HG02623 (cell line): ENCODE measurements around the gene MPZL1.

Experiments
- ATAC-seq: cut with Tn5 transposase; IDR thresholded peaks from one replicate; pipeline ENCODE4 v1.9.1; 2021; ENCODE audit warnings: moderate library complexity; ENCODE audit not compliant: unreplicated experiment

The MPZL1 gene

DNA sequence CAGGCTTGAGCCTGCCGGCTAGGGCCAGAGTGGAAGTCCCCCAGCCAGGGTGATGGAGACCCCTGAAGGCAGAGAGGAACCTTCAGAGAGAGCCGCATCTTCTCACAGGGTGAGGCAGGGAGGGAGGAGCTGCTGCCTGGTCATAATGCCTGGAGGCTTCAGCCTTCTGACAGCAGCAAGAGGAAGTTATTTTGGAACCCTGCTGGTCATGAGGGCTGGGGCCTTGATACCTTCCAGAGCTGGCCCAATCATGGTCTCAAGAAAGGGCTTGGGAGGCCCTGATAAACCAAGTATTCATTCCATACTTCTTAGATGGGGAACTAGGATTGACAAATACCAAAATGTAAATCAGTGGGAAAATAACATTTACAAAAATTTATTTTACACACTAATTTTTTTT lies 26.6 kb upstream of the MPZL1 start:
- no peak for ATAC-seq

DNA sequence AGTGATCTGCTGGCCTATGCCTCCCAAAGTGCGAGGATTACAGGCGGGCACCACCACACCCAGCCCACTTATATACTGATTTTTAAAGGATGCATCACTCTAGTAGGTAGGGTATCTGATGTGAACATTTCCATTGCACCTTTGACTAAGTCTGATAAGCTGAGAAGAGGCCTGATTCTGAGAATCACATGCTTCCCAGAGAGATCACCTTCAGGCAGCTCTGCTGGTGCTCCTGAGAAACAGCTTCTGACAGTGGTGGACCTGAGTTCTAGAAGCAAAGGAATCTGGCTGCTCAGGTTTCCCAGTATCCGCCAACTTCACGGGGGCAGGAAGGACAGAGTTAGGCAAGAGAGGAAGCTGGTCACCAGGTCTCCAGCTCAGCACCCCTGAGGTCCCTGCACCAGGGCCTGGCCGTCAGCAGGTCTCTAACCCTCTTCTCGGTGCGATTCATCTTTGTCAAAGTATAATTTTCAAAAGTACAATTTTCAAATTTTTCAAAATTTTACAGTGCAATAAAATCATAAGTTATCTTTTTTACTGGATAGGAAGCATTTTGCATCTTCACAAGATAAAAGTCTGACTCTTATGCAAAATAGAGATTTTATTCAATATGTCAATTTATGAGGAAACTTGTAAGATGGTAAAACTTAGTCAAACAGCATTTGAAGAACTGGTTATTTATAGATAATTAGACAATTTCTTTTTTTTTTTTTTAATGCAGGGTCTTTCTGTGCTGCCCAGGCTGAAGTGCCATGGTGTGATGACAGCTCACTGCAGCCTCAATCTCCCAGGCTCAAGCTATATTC lies 25.8 kb upstream of the MPZL1 start:
- no peak for ATAC-seq

DNA sequence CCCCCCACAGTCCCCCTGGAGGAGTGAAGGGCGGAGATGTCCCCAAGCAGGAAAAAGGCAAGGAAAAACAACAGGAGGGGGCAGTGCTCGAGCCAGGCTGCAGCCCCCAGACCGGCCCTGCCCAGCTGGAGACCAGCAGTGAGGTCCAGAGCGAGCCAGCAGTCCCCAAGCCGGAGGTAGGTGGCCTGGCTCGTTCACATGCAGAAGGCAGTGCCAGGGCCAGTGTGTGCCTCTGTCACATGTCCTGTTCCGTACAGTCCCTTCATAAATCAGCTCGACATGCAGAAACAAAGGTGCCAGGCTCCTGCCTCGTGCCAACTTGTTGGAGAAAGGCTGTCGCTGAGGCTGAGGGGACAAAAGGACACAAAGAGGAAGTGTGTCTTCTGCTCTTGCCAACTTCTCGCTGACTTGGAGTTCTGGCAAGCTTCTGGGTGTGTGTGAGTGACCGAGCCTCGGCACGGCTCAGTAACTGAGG lies 24.1 kb upstream of the MPZL1 start:
- no peak for ATAC-seq

DNA sequence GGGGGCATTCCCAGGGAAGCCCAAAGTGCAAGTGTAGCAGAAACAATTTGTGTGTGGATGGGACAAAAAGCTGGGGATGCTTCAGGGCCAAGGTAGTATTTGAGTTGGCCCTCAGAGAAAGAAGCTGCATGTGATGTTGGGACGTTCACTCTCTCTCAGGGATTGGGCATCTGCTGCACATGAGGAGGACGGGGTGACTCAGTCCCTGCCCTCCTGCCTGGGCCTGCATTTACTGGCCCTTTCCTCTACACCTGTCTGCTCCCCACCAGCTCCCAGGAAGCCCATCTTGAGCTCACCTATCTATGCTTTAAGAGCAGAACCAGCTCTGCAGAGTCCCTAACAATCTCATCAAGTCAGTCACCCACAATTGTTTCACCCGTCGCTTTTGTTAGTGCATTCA lies 23.5 kb upstream of the MPZL1 start:
- ATAC-seq = no peak

DNA sequence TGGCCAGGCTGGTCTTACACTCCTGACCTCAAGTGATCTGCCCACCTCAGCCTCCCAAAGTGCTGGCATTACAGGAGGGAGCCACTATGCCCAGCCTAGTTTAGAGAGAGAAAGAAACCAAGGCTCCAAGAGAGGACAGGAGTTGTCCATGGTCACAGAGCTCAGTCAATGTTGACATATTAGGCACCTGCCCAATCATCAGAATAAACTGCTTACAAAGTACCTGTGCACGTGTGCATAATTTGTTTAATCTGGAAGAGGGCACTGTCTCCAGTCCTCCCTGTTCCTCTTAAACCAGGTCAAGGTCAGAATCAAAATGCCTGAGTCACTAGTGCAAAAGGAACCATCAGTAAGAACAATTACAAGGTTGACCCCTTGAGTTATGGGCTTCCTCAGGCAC lies 20.3 kb upstream of the MPZL1 start:
- no peak for ATAC-seq

DNA sequence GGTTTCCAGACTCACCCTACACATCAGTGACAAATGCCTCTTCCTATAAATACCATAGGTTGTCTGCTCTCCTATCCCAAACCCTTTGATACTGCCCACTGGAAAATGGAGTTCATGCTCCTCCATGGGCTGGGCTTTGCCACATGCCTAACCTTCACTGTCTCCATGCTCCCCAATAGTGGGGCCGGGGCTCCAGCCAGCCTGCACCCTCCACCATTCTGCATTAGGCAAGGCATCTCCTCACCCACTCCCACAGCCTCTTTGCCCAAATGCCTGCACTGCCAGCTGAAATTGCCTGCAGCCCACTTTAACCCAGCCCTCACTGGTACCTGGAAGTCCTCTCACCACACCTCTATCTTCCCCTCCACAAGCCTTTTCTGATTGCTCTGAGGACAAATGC lies 18.2 kb upstream of the MPZL1 start:
- ATAC-seq = no peak

DNA sequence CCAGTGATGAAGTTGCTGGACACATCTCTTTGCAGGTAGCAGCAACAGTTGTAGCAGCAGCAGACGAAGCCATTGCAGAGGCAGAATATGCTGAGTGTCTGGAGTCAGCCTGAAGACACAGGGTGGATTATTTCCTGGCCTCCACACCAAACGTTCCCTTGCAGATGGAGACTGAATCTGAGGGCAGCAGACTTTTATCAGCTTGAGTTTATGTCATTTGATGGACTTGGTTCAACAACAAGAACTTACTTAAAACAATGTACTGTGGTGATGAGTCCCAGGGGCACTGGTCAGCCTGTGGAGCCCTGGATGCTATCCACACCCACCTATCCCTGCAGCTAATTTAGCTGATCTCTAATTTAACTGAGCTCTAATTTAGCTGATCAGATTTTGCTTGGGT lies 17.1 kb upstream of the MPZL1 start:
- ATAC-seq = no peak

DNA sequence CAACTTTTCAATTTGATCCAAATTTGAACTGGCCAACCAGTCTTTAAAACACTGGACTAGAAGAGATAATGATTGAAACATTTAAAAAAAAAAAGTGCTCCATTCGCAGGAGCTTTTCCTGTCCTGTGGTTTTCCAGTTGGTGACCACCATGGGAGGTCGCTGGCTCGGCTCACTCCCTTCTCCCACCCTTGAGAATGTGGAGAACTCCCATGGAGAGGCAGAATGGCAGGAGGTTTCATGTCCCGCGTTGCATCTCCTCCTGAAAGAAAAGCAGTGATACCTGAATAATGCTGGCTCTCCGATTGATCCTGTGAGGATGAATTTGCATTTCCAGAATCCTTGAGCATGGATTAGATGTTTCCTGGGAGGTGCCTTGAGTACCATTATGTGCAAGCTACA lies 16.5 kb upstream of the MPZL1 start:
- ATAC-seq = no peak

DNA sequence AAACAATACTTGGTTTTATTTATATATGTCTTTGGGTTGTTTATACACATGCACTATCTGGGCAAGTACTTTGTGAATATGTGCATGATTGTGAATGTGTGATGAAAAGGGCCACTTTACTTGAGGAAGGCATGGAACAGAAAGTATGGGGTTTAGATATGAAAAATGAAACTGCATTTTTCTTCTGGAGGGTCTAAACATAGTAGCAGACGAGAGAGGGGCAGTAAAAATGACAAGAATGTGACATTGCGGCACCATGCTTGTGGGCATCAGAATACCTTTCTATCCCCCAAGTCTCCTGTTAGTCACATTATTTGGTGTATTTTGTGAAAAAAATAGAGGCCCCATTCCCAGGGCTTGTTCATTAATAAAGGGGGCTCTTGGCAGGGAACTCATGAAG lies 15.4 kb upstream of the MPZL1 start:
- ATAC-seq = no peak

DNA sequence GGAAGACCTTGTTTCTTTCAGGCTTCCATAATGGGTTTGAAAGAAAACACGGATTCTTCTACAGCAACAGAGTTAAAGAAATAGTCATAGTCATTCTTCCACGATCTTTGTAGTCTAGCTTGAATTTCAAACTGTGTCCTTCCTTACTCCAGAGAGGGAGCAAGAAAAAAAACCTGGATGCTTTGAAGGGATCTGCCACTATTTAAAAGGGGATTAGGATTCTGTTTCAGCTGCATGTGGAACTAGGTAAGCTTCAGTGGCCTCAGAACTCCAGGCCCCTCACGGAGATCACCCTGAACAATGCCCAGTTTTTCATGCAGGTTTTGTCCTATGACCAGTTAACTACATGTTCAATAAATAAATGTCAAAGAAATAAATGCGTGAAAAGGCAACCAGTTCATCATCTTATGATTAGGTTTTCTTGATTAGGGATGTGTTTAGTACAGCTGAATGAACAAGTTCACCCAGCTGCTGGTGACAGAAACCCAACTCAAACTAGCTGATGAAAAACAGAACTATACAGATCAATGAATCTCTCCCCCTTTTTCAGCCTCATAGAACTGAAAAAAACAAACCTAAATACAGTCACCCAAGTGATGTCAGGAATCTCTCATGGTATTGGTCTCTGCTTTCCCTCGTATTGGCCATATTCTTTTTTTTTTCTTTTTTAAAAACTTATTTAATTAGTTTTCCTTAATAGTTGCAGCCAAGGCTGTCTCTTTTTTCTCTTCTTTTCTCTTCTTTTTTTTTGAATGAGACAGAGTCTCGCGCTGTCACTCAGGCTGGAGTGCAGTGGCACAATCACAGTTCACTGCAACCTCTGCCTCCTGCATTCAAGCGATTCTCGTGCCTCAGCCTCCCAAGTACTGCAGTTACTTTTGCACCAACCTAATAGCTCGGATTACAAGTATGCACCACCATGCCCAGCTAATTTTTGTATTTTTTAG lies 14.6 kb upstream of the MPZL1 start:
- no peak for ATAC-seq

DNA sequence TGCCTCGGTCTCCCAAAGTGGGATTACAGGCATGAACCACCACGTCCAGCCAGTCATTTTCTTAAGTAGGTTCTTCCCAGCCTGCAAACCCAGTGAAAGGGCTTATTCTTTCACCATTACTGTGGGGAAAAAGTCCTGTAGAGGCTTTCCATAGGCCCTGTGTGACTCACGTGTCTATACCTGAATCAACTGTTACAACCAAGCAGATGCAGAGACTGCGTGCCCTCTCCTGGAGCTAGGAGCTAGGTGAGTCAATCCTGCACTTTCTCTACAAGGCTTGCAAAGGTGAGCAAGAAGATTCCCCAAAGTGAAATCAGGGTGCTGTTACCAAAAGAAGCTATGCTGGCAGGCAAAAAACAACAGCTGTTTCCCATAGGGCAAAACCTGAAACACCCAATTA lies 13.8 kb upstream of the MPZL1 start:
- no peak for ATAC-seq

DNA sequence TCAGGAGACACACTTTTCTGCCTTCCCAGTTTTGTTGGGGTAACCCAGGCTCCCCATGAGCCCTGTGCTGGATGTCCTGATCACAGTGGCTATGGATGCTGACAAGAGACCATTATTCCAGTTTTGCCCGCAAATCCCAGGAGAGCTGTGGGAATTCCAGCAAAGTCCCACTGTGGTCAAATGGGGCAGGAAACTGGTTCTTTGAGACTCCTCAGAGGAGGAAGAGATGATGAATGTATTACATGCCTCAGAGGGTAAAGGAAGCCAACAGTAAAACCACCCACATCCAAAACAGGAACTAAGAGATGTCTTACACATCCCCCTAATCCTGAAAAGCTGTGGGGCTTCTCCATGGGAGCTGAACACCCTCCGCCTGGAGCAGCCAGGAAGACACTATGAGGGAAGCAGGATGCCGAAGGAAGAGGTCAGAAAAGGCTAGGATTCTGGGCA lies 12.8 kb upstream of the MPZL1 start:
- ATAC-seq = peak; percentile 41

DNA sequence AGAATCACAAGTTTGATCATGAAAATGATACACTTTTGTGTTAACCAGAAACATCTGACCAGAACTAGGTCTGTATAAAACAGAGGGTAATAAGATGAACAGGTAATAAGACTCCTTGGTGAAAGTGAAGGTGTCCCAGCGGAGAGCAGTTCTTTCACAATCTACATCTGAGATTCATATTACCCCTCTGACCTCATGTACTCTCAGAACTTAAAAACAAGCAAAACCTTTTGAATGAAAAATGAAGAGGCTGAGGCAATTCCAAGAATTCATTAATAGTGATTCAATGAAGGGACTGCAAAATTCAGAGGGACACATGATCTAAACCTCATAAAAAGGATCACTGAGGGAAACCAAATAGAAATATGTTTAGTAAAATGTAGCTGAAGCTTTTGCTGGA lies 10.9 kb upstream of the MPZL1 start:
- no peak for ATAC-seq

DNA sequence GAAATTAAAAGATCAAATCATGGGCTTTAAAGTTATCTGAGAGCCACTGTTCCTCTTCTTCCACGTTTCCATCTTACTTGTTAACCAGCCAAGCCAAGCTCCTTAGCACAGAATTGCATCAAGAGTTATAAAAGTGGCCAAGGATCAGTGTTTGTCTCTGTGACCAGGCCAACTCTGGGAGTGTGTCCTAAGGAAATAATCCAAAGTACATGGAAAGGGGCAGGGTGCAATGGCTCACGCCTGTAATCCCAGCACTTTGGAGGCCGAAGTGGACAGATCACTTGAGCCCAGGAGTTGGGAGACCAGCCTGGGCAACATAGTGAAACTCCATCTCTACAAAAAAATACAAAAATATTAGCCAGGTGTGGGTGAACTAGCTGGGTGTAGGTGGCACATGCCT lies 10.0 kb upstream of the MPZL1 start:
- no peak for ATAC-seq

DNA sequence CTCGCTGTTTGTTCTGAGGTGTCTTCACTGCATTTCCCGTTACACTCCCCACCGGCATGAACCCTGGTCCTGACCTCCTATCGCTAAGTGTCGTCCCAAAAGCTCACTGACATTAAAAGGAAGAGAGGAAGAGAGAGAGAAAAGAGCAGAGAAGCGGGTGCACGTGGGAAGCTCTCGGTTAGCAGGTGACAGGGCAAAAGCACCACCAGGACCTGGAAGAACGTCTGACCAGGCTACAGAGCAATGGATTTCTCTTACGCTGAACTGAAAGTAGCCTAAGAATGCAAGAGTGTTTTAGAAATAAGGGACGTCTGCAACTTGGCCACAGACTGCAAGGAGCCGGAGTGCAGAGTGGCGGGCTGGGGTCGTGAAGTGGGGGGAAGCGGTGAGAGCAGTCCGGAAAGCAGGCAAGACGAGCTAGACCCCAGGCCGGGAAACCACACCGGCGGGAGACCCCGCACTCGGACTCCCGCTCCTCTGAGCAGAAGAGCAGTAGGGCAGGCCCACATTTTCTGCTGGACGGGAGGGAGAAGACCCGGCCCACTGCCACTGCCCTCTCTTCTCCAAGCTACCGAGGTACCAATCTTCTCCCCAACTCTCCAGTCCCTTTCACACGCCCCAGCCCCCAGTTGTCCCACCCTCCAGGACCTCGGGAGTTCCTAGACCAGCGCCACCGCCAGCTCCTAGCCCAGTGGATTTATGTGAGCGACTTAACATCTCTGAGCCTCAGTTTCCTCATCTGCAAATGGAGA lies 8.3 kb upstream of the MPZL1 start:
- ATAC-seq = no peak

DNA sequence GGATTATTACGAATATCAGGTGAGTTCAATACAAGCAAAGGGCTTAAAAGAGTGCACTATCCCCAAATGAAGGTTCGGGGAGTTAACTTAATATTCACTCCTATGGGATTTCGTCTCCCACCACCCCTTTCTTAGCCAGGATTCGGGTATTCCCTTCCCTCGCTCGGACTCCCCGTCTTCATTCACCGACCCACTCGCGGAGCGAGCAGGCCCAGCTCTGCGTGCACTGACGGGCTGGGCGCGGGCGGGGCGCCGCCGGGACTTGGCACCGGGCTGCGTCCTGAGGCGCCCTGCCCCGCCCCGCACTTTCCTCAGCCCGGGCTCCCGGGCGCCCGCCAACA lies 7.7 kb upstream of the MPZL1 start:
- ATAC-seq = peak; percentile 48

DNA sequence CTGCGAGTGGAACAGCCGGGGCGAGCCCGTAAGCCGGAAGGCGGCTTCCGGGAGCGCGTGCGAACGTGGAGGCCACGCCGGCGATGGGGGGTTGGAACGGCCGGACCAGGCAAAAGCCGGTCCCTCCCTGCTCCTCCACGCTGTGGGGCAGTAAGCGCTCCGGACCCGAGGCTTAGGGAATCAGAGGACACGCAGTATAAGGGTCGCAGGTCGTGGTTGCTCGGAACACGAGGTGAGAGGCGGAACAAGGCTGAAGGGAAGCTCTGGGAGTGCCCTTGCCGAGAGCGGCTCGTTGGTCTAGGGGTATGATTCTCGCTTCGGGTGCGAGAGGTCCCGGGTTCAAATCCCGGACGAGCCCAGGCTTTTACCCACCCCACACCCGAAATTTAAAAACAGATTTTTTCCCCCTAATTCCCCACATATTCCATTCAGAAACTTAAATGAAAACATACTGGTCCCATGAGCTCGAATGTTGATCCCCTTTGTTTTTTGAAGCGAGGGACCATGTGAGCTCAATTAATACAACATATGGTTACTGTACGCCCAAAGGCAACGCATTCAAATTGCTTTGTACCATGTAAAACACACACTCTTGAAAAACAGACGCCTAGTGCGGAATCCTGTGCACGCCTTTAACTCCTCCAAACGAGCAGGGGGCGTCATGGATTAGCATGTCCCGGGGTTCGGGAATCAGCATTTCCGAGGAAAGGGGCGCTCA lies 7.2 kb upstream of the MPZL1 start:
- peak; percentile 53 for ATAC-seq

DNA sequence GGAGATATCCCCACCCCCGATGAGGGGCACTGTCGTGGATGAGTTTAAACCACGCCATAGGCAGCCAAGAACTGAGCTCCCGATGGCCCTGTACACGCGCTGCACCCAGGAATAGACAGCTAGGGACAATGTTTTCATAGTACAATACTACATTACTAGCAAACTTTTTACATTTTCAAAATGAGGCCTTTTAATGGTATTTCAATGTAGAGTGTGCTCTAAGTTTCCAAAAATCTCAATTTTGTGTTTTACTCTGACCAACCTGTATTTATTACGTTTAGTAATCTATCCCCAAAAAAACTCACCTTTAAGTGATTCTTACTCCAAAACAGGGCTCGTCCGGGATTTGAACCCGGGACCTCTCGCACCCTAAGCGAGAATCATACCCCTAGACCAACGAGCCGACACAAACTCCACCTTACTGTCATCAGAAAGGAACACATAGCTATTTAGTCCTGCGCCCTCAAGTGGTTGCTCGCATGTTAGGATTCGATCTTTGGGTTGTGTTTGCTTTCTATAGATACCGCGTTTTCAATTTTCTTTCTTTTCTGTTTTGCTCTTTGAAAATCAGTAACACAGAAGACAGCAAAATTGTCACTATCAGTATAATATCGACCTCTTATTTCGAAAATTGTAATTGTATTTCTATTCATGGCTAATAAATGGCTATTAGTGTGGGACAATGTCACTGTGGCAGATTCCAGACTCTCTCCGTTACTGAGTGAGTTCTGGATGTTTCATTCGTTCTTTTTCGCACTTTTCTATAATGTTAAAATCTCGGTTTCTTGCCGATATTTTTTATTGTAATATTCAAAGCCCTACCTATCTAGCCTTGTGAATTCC lies 6.4 kb upstream of the MPZL1 start:
- peak; percentile 33 for ATAC-seq

DNA sequence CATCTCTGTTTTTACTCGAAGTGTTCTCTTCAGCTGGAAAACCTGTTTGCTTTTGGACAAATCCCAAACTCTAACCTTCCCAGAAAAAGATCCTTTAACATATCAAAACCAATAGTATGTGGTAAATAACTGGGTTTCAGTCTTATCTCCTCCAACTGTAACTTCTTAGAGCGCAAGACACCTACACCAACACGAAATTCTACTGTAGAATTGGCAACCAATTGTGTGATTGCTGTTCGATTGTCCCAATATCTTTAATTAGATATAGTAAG lies 5.8 kb upstream of the MPZL1 start:
- no peak for ATAC-seq

DNA sequence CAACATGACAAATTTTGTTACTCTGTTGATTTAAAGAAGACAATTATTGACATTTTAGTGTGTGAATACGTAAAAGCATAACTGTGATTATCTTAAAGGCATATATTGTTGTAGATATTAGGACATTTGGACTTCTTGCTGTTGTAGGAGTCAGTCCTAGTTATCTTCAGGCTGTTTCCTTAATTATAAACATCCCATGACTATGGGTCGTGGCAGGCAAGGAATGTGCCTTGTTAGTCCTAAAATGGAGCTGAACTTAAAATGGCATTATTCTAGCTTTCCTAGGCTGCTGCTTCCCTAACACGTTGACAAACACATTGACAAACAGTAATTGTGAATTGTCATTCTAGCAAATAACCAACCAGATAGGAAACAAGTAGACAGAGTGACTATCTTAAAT lies 4.4 kb upstream of the MPZL1 start:
- ATAC-seq = no peak
